G401.6 (cell line): ENCODE measurements around the gene RIPPLY1.
"Not testable (repeated sequence)": the region's sequence is repeated elsewhere in the genome, so short reads cannot be mapped to it uniquely, and the experiment has no call there.

Experiments used
- FAIRE-seq: peaks from 2 replicates; lab custom pipeline; 2012; peaks lifted over from hg19 to GRCh38; lab: Jason Lieb, UNC

RIPPLY1 gene

GRCh38 chrX:106906361-106906760, 3.2 kb upstream of the RIPPLY1 start:
- no peak for FAIRE-seq

GRCh38 chrX:106905064-106905708, 2.0 kb upstream of the RIPPLY1 start:
- FAIRE-seq: no peak

- no peak for FAIRE-seq
These were observed 851 bp upstream of the RIPPLY1 start for GRCh38 chrX:106903856-106904528.

GRCh38 chrX:106902684-106903083, 457 bp downstream of the RIPPLY1 start:
- FAIRE-seq: no peak

- no peak for FAIRE-seq
These were observed 1.3 kb downstream of the RIPPLY1 start for GRCh38 chrX:106901781-106902219.

- FAIRE-seq: no peak
These were observed 1.8 kb downstream of the RIPPLY1 start for GRCh38 chrX:106901341-106901740.

GRCh38 chrX:106899841-106900240, 3.3 kb downstream of the RIPPLY1 start:
- no peak for FAIRE-seq

GRCh38 chrX:106899276-106899675, 3.9 kb downstream of the RIPPLY1 start:
- no peak for FAIRE-seq

- FAIRE-seq: no peak
These were observed 4.7 kb downstream of the RIPPLY1 start for GRCh38 chrX:106898462-106898861.

- FAIRE-seq: no peak
These were observed 5.9 kb downstream of the RIPPLY1 start for GRCh38 chrX:106897259-106897658.

GRCh38 chrX:106894978-106895452, 8.1 kb downstream of the RIPPLY1 start:
- FAIRE-seq: no peak

- peak; percentile 69 for FAIRE-seq
These were observed 8.7 kb downstream of the RIPPLY1 start for GRCh38 chrX:106894392-106894909.

GRCh38 chrX:106891762-106892460, 11.2 kb downstream of the RIPPLY1 start:
- no peak for FAIRE-seq

- FAIRE-seq: no peak
These were observed 13.7 kb downstream of the RIPPLY1 start for GRCh38 chrX:106889468-106889867.

GRCh38 chrX:106875151-106875550, 28.0 kb downstream of the RIPPLY1 start:
- no peak for FAIRE-seq

GRCh38 chrX:106874075-106874474, 29.1 kb downstream of the RIPPLY1 start:
- peak; percentile 91 for FAIRE-seq

- not testable (repeated sequence) for FAIRE-seq
These were observed 30.3 kb downstream of the RIPPLY1 start for GRCh38 chrX:106872796-106873195.

- FAIRE-seq: no peak
These were observed 39.4 kb downstream of the RIPPLY1 start for GRCh38 chrX:106863697-106864096.

- no peak for FAIRE-seq
These were observed 40.0 kb downstream of the RIPPLY1 start for GRCh38 chrX:106862972-106863688.
